ENCODE results near the gene CACNA1C.
"Not testable (repeated sequence)": the region's sequence is repeated elsewhere in the genome, so short reads cannot be mapped to it uniquely, and the experiment has no call there.

CACNA1C gene

GRCh38 chr12:2685620-2686279 is 633.0 kb downstream of the CACNA1C start:
- DNase-seq = not testable (repeated sequence)

GRCh38 chr12:2686280-2686646 is 633.5 kb downstream of the CACNA1C start:
- DNase-seq = no peak

GRCh38 chr12:2687058-2687457 is 634.3 kb downstream of the CACNA1C start:
- no peak for DNase-seq

GRCh38 chr12:2687726-2688125 is 634.9 kb downstream of the CACNA1C start:
- no peak for DNase-seq

- no peak for DNase-seq
Measured at GRCh38 chr12:2688381-2688931, 635.7 kb downstream of the CACNA1C start.

- DNase-seq = no peak
Measured at GRCh38 chr12:2689393-2689792, 636.6 kb downstream of the CACNA1C start.

GRCh38 chr12:2689879-2690278 is 637.1 kb downstream of the CACNA1C start:
- DNase-seq = no peak

- DNase-seq = no peak
Measured at GRCh38 chr12:2690348-2691005, 637.7 kb downstream of the CACNA1C start.

- DNase-seq = no peak
Measured at GRCh38 chr12:2691006-2691344, 638.2 kb downstream of the CACNA1C start.

- peak; percentile 30 for DNase-seq
Measured at GRCh38 chr12:2691345-2692071, 638.7 kb downstream of the CACNA1C start.

- DNase-seq = no peak
Measured at GRCh38 chr12:2692080-2692479, 639.3 kb downstream of the CACNA1C start.

- DNase-seq = no peak
Measured at GRCh38 chr12:2693244-2693860, 640.6 kb downstream of the CACNA1C start.

GRCh38 chr12:2693980-2694610 is 641.3 kb downstream of the CACNA1C start:
- no peak for DNase-seq

- DNase-seq = no peak
Measured at GRCh38 chr12:2696136-2696535, 643.3 kb downstream of the CACNA1C start.

- DNase-seq = no peak
Measured at GRCh38 chr12:2697057-2697800, 644.4 kb downstream of the CACNA1C start.

GRCh38 chr12:2698566-2698965 is 645.8 kb downstream of the CACNA1C start:
- no peak for DNase-seq

- DNase-seq = no peak
Measured at GRCh38 chr12:2710701-2711100, 657.9 kb downstream of the CACNA1C start.

GRCh38 chr12:2719392-2719791 is 666.6 kb downstream of the CACNA1C start:
- DNase-seq = no peak

- no peak for DNase-seq
Measured at GRCh38 chr12:2722806-2723205, 670.0 kb downstream of the CACNA1C start.

GRCh38 chr12:2732290-2732689 is 679.5 kb downstream of the CACNA1C start:
- no peak for DNase-seq

- peak; percentile 67 for DNase-seq
Measured at GRCh38 chr12:2733493-2734355, 680.9 kb downstream of the CACNA1C start.

Data from NCI-H524 treated with DMSO at 0.1 percent for 48 hours (cell line).